ENCODE data around the gene SMG7. TPM values are rescaled to one million over a fixed set of nuclear protein-coding genes. Genes with fewer than 3 reads are reported as not detected.

Gene SMG7
- total RNA-seq, 2 experiments from 2014 or later, result 45.0 to 185 TPM

GRCh38 chr1:183514235-183514634 is 41.9 kb downstream of the SMG7 start:
- POLR2A ChIA-PET, result interaction anchor here (0.6 to 2.1 kb wide), 4 partner anchors 9 to 587 kb away, joined by 3 to 8 read pairs (median 4); no protein-coding TSS in a partner anchor
- no peak for TF ChIP-seq EZH2phosphoT487 (IDR thresholded peaks at IDR 0.05; ENCODE audit: borderline replicate concordance, low read depth, low read length)
- TF ChIP-seq, protein P1, sequence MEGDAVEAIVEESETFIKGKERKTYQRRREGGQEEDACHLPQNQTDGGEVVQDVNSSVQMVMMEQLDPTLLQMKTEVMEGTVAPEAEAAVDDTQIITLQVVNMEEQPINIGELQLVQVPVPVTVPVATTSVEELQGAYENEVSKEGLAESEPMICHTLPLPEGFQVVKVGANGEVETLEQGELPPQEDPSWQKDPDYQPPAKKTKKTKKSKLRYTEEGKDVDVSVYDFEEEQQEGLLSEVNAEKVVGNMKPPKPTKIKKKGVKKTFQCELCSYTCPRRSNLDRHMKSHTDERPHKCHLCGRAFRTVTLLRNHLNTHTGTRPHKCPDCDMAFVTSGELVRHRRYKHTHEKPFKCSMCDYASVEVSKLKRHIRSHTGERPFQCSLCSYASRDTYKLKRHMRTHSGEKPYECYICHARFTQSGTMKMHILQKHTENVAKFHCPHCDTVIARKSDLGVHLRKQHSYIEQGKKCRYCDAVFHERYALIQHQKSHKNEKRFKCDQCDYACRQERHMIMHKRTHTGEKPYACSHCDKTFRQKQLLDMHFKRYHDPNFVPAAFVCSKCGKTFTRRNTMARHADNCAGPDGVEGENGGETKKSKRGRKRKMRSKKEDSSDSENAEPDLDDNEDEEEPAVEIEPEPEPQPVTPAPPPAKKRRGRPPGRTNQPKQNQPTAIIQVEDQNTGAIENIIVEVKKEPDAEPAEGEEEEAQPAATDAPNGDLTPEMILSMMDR (conservative IDR thresholded peaks at IDR 0.05; ENCODE audit: low read length), result no peak
- no peak overlapping the region for H3K4me2 ChIP-seq (ENCODE audit: low read length)
- CTCF ChIA-PET (ENCODE audit: unreplicated experiment), result no interaction called here
- H3K36me3 ChIP-seq (ENCODE audit: insufficient read depth, low read length), result peaks cover 91% of the 10 kb centered on the region
- H3K27ac ChIP-seq (ENCODE audit: low read depth, low read length, poor library complexity, severe bottlenecking), result no peak overlapping the region
- no peak overlapping the region for H2AFZ ChIP-seq (ENCODE audit: low read length)
- no peaks in the 10 kb centered on the region for H3K9me2 ChIP-seq (ENCODE audit: insufficient read depth, low read length)
- peaks cover 30% of the 10 kb centered on the region; the same call in 1 of the 2 replicates for H4K20me1 ChIP-seq (ENCODE audit: insufficient read depth, low read length)
- BruUV-seq (replicated peaks), result no TSS peak
- H3K4me1 ChIP-seq (ENCODE audit: insufficient read depth, low read length, poor library complexity, severe bottlenecking), result peaks cover 6% of the 10 kb centered on the region
- intact Hi-C loops (cut with micrococcal nuclease; ENCODE audit: unreplicated experiment), result no loop called here
- peaks cover 71% of the 10 kb centered on the region for H3K79me2 ChIP-seq (ENCODE audit: insufficient read depth, low read depth, low read length)
- H3K4me3 ChIP-seq (ENCODE audit: low read depth, low read length, poor library complexity, severe bottlenecking), result no peak overlapping the region
- H3K9me3 ChIP-seq (ENCODE audit: low read length), result no peaks in the 10 kb centered on the region
- no peak for DNase-seq (ENCODE audit: low spot score)

DNA sequence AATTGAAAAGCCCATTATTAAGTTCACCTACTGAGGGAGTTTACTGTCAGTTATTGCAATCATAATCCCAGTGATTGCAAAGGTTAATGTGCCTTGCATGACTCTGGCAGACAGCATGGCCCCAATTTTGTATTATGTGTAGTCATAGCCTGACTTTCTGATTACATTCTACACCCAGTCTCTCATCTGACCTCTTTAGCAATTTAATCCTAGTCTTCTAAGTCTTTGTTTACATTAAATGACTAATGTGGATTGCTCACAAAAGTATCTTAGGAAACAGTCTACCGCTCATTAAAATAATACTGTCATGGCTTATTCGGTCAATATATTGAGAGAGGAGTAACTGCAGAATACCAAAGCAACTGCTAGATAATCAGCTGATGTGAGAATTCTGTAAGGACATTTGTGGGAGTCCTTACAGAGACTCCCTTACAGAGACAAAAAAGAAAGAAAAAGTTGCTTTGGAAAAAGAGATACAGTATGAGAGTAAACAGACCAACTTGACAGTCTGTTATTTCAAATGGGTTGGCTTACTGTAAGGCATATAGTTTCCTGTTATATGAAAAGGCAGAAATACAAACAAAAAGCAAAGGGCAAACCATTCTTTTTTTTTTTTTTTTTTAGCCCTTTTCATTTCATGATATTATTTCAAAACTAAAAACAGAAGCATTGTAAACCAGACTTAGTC is 42.8 kb downstream of the SMG7 start:
- Histone ChIP-seq H3K4me2 (ENCODE audit: low read length) (no peak overlapping the region), H3K27ac (ENCODE audit: low read depth, low read length, poor library complexity, severe bottlenecking) (no peak overlapping the region), H2AFZ (ENCODE audit: low read length) (no peak overlapping the region), H3K9me2 (ENCODE audit: insufficient read depth, low read length) (no peaks in the 10 kb centered on the region), H4K20me1 (ENCODE audit: insufficient read depth, low read length) (peaks cover 23% of the 10 kb centered on the region; the same call in 1 of the 2 replicates), H3K9me3 (ENCODE audit: low read length) (no peaks in the 10 kb centered on the region), H3K4me3 (ENCODE audit: low read depth, low read length, poor library complexity, severe bottlenecking) (no peak overlapping the region), H3K4me1 (ENCODE audit: insufficient read depth, low read length, poor library complexity, severe bottlenecking) (peaks cover 14% of the 10 kb centered on the region), H3K36me3 (ENCODE audit: insufficient read depth, low read length) (peaks cover 91% of the 10 kb centered on the region), H3K79me2 (ENCODE audit: insufficient read depth, low read depth, low read length) (peaks cover 71% of the 10 kb centered on the region)
- ChIA-PET POLR2A (interaction anchor here (1.7 to 2.1 kb wide), 2 partner anchors 10 to 17 kb away, joined by 4 to 8 read pairs; no protein-coding TSS in a partner anchor), CTCF (ENCODE audit: unreplicated experiment) (no interaction called here)
- TF ChIP-seq EZH2phosphoT487 (IDR thresholded peaks at IDR 0.05; ENCODE audit: borderline replicate concordance, low read depth, low read length), result no peak
- TF ChIP-seq, protein P1 (conservative IDR thresholded peaks at IDR 0.05; ENCODE audit: low read length), result no peak
- no TSS peak for BruUV-seq (replicated peaks)
- no peak for DNase-seq (ENCODE audit: low spot score)
- intact Hi-C loops (cut with micrococcal nuclease; ENCODE audit: unreplicated experiment), result no loop called here

DNA sequence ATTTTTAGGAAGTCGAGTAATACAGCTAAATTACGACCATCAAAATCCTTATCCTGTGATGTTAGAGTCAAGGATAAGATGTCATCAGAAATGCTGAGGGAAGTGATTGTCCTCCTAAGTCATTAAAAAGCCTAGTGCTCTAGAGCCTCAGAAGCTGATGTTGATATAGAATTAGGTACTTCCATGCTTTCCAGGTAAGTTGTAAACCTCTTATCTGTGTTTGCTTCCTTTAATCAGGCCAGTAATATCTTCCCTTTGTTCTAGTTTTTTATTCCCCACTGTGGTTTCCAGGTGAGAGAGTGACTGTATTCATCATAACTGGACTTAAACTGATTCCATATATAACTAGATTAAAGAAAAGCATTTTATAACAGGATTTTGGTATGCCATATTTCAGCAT is 44.4 kb downstream of the SMG7 start:
- Histone ChIP-seq H4K20me1 (ENCODE audit: insufficient read depth, low read length) (peaks cover 20% of the 10 kb centered on the region; the same call in 1 of the 2 replicates), H3K36me3 (ENCODE audit: insufficient read depth, low read length) (peaks cover 96% of the 10 kb centered on the region), H3K9me2 (ENCODE audit: insufficient read depth, low read length) (no peaks in the 10 kb centered on the region), H3K4me1 (ENCODE audit: insufficient read depth, low read length, poor library complexity, severe bottlenecking) (peaks cover 13% of the 10 kb centered on the region), H3K79me2 (ENCODE audit: insufficient read depth, low read depth, low read length) (peaks cover 63% of the 10 kb centered on the region; the same call in 1 of the 2 replicates), H3K4me3 (ENCODE audit: low read depth, low read length, poor library complexity, severe bottlenecking) (no peak overlapping the region), H3K4me2 (ENCODE audit: low read length) (no peak overlapping the region), H2AFZ (ENCODE audit: low read length) (no peak overlapping the region), H3K9me3 (ENCODE audit: low read length) (no peaks in the 10 kb centered on the region), H3K27ac (ENCODE audit: low read depth, low read length, poor library complexity, severe bottlenecking) (peak overlapping the region; percentile 11)
- DNase-seq (ENCODE audit: low spot score), result no peak
- no TSS peak for BruUV-seq (replicated peaks)
- intact Hi-C loops (cut with micrococcal nuclease; ENCODE audit: unreplicated experiment), result no loop called here
- CTCF ChIA-PET (ENCODE audit: unreplicated experiment), result no interaction called here
- POLR2A ChIA-PET, result interaction anchor here (1.5 kb wide), 1 partner anchor 9 kb away, joined by 4 read pairs; no protein-coding TSS in a partner anchor
- TF ChIP-seq EZH2phosphoT487 (IDR thresholded peaks at IDR 0.05; ENCODE audit: borderline replicate concordance, low read depth, low read length), result no peak
- TF ChIP-seq, protein P1 (conservative IDR thresholded peaks at IDR 0.05; ENCODE audit: low read length), result no peak
